K562 treated with DMSO at 1 percent for 4 hours (cell line): Measurements from ENCODE around the gene ZNF304. TPM values are rescaled to one million over a fixed set of nuclear protein-coding genes. Genes with fewer than 3 reads are reported as not detected.

Experiments used
- total RNA-seq: library from RNA; unstranded; fragments of 300-600 nt; gene quantifications from 2 replicates; pipeline ENCODE4 v1.2.3, GENCODE V29; 2022; ENCODE audit not compliant: insufficient read depth

ZNF304 gene
- total RNA-seq, result 3.1 and 4.0 TPM in 2 replicates

DNA sequence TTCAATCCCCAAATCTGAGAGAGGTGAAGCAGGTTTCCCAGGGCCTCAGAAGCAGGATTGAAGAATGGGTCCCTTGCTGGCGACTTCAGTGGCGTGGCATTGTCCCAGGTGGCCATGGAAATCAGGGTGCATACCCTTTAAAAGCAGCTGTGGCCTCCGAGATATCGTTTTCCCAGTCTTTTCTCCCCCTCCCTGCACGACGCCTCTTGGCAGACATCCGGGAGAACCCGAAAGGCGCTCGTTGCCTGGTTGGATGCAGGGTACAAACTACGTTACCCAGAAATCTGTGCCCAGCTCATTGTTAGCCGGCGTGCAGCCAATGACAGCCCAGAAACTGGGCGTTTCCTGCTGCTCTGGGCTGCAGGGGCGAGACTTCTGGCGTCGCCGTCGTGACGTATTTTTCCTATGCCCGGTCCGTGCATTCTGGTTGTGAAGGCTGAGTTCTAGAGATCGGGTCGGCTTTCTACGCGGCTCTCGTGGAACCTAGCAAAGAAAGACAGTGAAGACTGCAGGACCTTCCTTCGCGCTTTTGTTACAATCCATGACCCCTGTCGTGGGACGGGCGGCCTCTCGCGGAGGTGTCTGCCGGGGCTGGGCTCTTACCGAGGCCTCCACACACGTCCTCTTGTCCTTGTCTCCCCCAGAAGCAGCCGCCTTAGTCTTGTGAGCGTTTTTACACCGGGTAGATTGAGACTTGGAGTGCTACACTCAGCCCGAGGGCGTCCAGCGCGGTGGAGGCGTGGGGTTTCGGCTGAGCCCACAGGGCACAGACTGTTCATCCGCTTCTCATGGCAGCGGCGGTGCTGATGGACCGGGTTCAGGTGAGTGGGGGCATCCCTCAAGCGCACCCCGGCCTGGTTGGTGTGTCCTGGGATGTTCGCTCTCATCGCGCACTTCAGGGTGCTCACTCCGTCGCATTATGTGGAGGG, at the start of gene ZNF304:
Gene ZNF304, plus strand, starts transcription at position 395 of the 929 bp plus-strand sequence. Its CDS starts 394 bp downstream, at position 789.

DNA sequence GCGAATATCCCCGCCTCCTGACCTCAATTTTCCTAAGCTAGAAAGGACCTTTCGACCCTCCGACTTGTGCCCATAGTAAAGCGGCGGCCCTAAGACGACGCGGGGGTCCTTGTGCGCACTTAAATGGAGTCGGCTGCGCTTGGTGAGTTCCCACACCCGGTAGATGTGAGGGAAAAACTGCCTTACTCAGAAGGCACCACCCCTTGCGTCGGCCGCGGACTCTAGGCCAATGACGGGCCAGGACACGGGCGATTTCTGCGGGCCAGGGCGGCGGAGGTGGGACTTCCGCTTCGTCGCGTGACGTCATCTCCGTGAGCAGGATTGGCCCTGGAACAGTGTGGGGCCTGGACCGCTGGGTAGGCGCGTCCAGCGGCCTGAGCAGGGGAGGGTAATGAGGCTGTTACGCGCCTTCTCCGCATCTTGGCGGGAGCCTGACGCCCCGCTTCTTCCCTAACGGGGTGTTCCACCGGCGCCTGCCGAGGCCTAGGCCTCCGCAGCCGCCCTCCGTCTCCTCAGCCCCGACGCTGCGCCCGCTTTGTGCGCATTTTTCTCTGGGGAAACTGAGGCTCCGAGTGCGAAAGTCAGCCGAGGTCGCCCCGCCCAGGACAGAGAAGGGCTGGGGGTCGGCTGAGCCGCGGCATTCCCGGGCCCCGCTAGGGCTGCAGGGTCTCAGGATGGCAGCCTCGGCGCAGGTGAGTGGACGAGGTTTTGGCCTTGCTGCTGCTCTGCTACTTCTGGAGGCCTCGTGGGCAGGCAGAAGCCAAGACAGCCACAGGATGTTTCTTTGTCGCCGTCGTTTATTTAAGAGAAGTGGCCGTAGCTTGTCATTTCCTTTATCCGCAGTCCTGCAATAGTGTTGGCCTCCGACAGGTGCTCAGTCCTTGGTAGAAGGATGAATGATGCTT, 30.6 kb upstream of the ZNF304 start, which contains the start of gene ZNF543:
Gene ZNF543, plus strand, starts transcription at position 293 of the 905 bp plus-strand sequence. Its CDS starts 382 bp downstream, at position 675.

DNA sequence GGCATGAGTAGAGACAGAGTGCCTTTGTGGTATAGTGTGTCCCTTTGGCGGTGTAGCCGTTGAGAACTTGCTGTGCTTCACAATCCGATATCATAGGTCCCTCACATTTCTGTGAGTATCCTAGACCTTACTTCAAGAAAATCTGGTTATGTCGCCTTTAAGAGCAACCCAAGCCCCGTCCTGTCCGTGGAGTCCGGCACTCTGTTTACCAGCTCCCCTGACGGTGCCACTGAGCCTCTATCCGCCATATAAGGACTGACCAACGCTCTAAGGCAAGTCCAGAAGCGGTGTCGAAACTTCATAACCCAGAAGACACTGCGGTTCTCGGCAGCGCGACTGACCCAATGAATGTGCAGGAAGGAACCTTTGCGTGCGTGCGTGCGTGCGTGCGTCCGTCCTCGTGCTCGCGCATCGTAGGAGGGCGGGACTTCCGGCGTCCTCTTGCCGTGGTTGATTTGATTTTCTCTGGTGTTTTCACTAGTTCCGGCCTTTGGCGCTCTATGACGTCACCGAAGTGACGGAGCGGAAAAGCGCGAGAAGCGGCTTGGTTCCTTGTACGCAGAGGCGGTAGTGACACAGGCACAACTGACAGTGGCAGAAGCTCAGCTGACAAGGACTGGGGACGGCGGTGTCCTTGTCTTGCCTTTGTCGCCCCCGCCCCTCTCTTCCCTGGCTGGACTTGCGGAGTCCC, 12.1 kb downstream of the ZNF304 start, which contains the start of the genes TRAPPC2B and ZNF547:
Gene TRAPPC2B, plus strand, starts transcription at position 555 of the 691 bp plus-strand sequence. CDS start 1,283 bp downstream, outside the sequence.
Gene ZNF547, plus strand, starts transcription at position 555 of the 691 bp plus-strand sequence. CDS start 5,005 bp downstream, outside the sequence.

DNA sequence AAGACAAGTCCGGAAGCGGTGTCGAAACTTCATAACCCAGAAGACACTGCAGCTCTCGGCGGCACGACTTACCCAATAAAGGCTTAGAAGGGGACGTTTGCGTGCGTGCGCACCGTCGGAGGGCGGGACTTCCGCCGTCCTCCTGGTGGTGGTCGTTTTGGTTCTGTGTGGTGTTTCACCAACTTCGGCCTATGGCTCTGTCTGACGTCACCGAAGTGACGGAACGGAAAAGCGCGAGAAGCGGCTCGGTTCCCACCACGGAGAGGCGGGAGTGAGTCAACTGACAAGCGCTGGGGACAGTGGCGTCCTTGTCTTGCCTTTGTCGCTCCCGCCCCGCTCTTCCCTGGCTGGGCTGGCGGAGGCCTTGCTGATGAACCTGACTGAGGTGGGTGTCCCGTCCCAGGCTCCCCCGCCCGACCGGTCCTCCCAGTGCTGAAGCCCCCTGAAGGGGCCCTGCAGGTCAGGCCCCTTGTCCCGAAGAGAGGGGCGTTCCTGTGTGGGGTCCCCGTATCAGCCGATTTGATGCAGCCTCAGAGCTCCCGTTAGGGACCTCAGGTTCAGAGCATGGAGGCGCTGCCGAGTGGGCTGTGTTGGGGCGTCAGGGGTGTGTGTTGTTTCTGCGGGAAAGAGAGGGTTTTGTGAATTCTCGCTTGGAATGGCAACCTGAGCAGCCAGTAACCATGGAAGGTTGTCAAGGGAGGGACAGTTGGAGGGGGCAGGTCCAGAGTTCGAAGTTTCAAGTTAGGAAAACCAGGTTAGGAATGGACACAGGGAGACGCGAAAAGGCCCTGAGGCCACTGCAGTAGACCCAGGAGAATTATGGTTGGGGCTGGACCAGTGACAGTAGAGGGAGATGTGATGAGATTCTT, 38.9 kb downstream of the ZNF304 start, which contains the start of gene ZNF548:
Gene ZNF548, plus strand, starts transcription at position 125 of the 869 bp plus-strand sequence. Its CDS starts 246 bp downstream, at position 371.

Other genes with a start within 250 kb of the ZNF304 start
- not detected in 2 replicates for gene USP29, start 231.3 kb upstream of the ZNF304 start, total RNA-seq
- gene ZIM3, start 206.1 kb upstream of the ZNF304 start, total RNA-seq, result not detected in 2 replicates
- not detected in 2 replicates for gene DUXA, start 183.8 kb upstream of the ZNF304 start, total RNA-seq
- gene ZNF264, start 159.8 kb upstream of the ZNF304 start, total RNA-seq, result 4.4 and 8.8 TPM in 2 replicates
- gene AURKC, start 120.2 kb upstream of the ZNF304 start, total RNA-seq, result 8.3 and 10.2 TPM in 2 replicates
- 1.7 and 2.0 TPM in 2 replicates for gene ZNF805, start 110.6 kb upstream of the ZNF304 start, total RNA-seq
- gene ZNF460, start 70.8 kb upstream of the ZNF304 start, total RNA-seq, result 0.97 and 1.3 TPM in 2 replicates
- gene ZNF543, start 30.8 kb upstream of the ZNF304 start, total RNA-seq, result 0.71 TPM in 1 of 2 replicates, not detected in the other
- gene TRAPPC2B, start 12.3 kb downstream of the ZNF304 start, total RNA-seq, result 5.5 and 7.3 TPM in 2 replicates
- 0.42 and 1.0 TPM in 2 replicates for gene ZNF547, start 12.3 kb downstream of the ZNF304 start, total RNA-seq
- 3.1 and 6.6 TPM in 2 replicates for gene ZNF548, start 38.6 kb downstream of the ZNF304 start, total RNA-seq
- gene ZNF17, start 59.9 kb downstream of the ZNF304 start, total RNA-seq, result 0.82 and 1.4 TPM in 2 replicates
- gene ZNF749, start 84.1 kb downstream of the ZNF304 start, total RNA-seq, result 4.7 and 5.6 TPM in 2 replicates
- gene VN1R1, start 105.9 kb downstream of the ZNF304 start, total RNA-seq, result not detected in 2 replicates
- gene ZNF772, start 126.3 kb downstream of the ZNF304 start, total RNA-seq, result 0.24 and 0.67 TPM in 2 replicates
- gene ZNF419, start 136.5 kb downstream of the ZNF304 start, total RNA-seq, result 1.6 and 3.4 TPM in 2 replicates
- gene ZNF773, start 148.7 kb downstream of the ZNF304 start, total RNA-seq, result 0.31 and 5.2 TPM in 2 replicates
- gene ZNF549, start 176.1 kb downstream of the ZNF304 start, total RNA-seq, result 0.29 TPM in 1 of 2 replicates, not detected in the other
- gene ZNF550, start 208.6 kb downstream of the ZNF304 start, total RNA-seq, result 2.7 and 6.8 TPM in 2 replicates
- gene ZNF416, start 227.6 kb downstream of the ZNF304 start, total RNA-seq, result 1.1 TPM in 2 replicates
- 1.0 TPM in 1 of 2 replicates, not detected in the other for gene ZIK1, start 232.9 kb downstream of the ZNF304 start, total RNA-seq
- 1.8 and 7.1 TPM in 2 replicates for gene ZNF530, start 248.6 kb downstream of the ZNF304 start, total RNA-seq